ENCODE data around the gene MLC1. TPM values are rescaled to one million over a fixed set of nuclear protein-coding genes. Genes with fewer than 3 reads are reported as not detected.

MLC1 gene
- total RNA-seq, 1 donor from 2014 or later, result not detected

GRCh38 chr22:50078761-50079160 is 6.5 kb downstream of the MLC1 start:
- DNase-seq (ENCODE audit: low spot score), result no peak
- H3K27ac Mint-ChIP-seq, result no peak overlapping the region
- H3K9me3 ChIP-seq (ENCODE audit: low read depth), result no peaks in the 10 kb centered on the region
- no peaks in the 10 kb centered on the region for H3K4me1 ChIP-seq
- H3K9me3 Mint-ChIP-seq, result no peaks in the 10 kb centered on the region
- peaks cover 24% of the 10 kb centered on the region for H3K4me1 Mint-ChIP-seq
- no peaks in the 10 kb centered on the region for H3K27me3 ChIP-seq
- no peaks in the 10 kb centered on the region for H3K36me3 Mint-ChIP-seq
- peaks cover 3% of the 10 kb centered on the region for H3K27me3 Mint-ChIP-seq (ENCODE audit: insufficient read depth, low read depth)
- no peaks in the 10 kb centered on the region for H3K36me3 ChIP-seq
- no peaks in the 10 kb centered on the region for H3K79me2 ChIP-seq (ENCODE audit: low read depth)
- no peaks in the 10 kb centered on the region for H3F3A ChIP-seq (ENCODE audit: low read depth)
- no peaks in the 10 kb centered on the region for H4K20me1 ChIP-seq (ENCODE audit: low read depth)
- no peak overlapping the region for H3K4me2 ChIP-seq
- no peak overlapping the region for H3K9ac ChIP-seq
- no peak overlapping the region for H3K27ac ChIP-seq
- no peak overlapping the region for H3K4me3 Mint-ChIP-seq
- no peak overlapping the region for H3K4me3 ChIP-seq
- no peak overlapping the region for H2AFZ ChIP-seq (replicated peaks)
- TF ChIP-seq, protein P1, sequence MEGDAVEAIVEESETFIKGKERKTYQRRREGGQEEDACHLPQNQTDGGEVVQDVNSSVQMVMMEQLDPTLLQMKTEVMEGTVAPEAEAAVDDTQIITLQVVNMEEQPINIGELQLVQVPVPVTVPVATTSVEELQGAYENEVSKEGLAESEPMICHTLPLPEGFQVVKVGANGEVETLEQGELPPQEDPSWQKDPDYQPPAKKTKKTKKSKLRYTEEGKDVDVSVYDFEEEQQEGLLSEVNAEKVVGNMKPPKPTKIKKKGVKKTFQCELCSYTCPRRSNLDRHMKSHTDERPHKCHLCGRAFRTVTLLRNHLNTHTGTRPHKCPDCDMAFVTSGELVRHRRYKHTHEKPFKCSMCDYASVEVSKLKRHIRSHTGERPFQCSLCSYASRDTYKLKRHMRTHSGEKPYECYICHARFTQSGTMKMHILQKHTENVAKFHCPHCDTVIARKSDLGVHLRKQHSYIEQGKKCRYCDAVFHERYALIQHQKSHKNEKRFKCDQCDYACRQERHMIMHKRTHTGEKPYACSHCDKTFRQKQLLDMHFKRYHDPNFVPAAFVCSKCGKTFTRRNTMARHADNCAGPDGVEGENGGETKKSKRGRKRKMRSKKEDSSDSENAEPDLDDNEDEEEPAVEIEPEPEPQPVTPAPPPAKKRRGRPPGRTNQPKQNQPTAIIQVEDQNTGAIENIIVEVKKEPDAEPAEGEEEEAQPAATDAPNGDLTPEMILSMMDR (IDR thresholded peaks at IDR 0.05), result no peak
- no peak for TF ChIP-seq EZH2phosphoT487 (IDR thresholded peaks at IDR 0.05)
- TF ChIP-seq EZH2 (IDR thresholded peaks at IDR 0.05), result no peak

DNA sequence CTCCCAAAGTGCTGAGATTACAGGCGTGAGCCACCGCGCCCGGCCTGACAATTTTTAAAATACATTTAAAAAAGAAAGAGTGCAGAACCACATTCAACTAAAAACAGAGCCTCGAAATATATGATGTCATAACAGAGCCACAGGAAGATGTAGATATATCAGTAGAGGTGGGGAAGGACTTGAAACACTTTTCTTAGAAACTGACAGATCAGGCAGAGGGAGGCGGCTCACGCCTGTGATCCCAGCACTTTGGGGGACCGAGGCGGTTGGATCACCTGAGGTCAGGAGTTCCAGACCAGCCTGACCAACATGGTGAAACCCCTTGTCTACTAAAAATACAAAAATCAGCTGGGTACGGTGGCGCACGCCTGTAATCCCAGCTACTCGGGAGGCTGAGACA is 7.0 kb downstream of the MLC1 start:
- Mint-ChIP-seq H3K27me3 (ENCODE audit: insufficient read depth, low read depth) (peaks cover 3% of the 10 kb centered on the region), H3K4me3 (no peak overlapping the region), H3K36me3 (no peaks in the 10 kb centered on the region), H3K9me3 (no peaks in the 10 kb centered on the region), H3K4me1 (peaks cover 21% of the 10 kb centered on the region), H3K27ac (no peak overlapping the region)
- no peaks in the 10 kb centered on the region for H3K4me1 ChIP-seq
- H3K4me2 ChIP-seq, result no peak overlapping the region
- DNase-seq (ENCODE audit: low spot score), result no peak
- no peaks in the 10 kb centered on the region for H3K79me2 ChIP-seq (ENCODE audit: low read depth)
- no peaks in the 10 kb centered on the region for H3K9me3 ChIP-seq (ENCODE audit: low read depth)
- no peaks in the 10 kb centered on the region for H3K27me3 ChIP-seq
- no peaks in the 10 kb centered on the region for H4K20me1 ChIP-seq (ENCODE audit: low read depth)
- H2AFZ ChIP-seq (replicated peaks), result no peak overlapping the region
- H3K27ac ChIP-seq, result no peak overlapping the region
- H3K4me3 ChIP-seq, result no peak overlapping the region
- H3K9ac ChIP-seq, result no peak overlapping the region
- H3F3A ChIP-seq (ENCODE audit: low read depth), result no peaks in the 10 kb centered on the region
- TF ChIP-seq, protein P1 (IDR thresholded peaks at IDR 0.05), result no peak
- TF ChIP-seq EZH2phosphoT487 (IDR thresholded peaks at IDR 0.05) (no peak), EZH2 (IDR thresholded peaks at IDR 0.05) (no peak)
- no peaks in the 10 kb centered on the region for H3K36me3 ChIP-seq

DNA sequence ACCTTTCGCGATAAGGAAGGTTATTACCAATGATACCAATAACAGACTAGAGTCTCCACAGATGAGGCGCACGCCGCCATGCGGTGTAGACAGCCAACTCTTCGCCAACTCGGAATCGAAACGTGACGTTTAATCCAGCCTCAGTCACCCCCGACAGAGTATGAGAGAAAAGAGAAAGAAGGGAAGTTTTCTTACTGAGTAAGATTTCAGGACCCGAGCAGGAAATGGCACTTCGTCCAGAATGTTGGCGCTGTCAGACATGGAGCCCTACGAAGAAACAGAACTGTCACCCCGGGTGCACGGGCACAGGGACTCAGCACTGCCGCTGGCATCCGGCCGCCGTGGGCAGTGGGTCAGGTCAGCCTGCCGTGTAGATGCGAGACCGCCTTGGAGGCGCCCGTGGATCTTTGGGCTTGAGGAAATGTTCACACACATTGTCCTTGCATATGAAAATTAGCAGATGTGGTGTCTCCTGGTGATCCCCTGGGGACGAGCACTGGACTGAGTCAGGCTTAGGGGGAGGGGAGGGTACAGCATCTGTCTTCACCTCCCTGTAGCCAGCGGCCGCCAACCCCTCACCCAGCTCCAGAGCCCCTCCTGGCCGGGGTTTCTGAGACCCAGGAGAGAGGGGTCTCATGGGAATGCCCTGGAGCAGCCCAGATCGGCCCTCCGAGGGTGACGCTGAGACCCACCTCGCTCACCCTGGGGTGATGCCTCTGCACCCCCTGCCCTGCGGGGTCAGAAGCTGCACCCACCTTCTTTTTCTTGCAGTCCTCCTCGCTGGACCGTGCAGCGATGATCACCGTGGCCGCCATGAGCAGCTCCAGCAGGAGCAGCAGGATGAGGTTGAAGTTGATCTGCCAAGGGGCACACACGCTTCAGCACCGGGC is 8.3 kb downstream of the MLC1 start:
- TF ChIP-seq, protein P1 (IDR thresholded peaks at IDR 0.05), result no peak
- no peak for TF ChIP-seq EZH2 (IDR thresholded peaks at IDR 0.05)
- no peak for TF ChIP-seq EZH2phosphoT487 (IDR thresholded peaks at IDR 0.05)
- Histone ChIP-seq H3K4me2 (no peak overlapping the region), H4K20me1 (ENCODE audit: low read depth) (no peaks in the 10 kb centered on the region), H2AFZ (replicated peaks) (no peak overlapping the region), H3K9ac (no peak overlapping the region), H3K79me2 (ENCODE audit: low read depth) (no peaks in the 10 kb centered on the region), H3K27me3 (no peaks in the 10 kb centered on the region), H3K4me3 (no peak overlapping the region), H3F3A (ENCODE audit: low read depth) (no peaks in the 10 kb centered on the region), H3K36me3 (no peaks in the 10 kb centered on the region), H3K4me1 (no peaks in the 10 kb centered on the region), H3K27ac (no peak overlapping the region), H3K9me3 (ENCODE audit: low read depth) (no peaks in the 10 kb centered on the region)
- no peaks in the 10 kb centered on the region for H3K36me3 Mint-ChIP-seq
- DNase-seq (ENCODE audit: low spot score), result no peak
- peaks cover 16% of the 10 kb centered on the region for H3K4me1 Mint-ChIP-seq
- no peak overlapping the region for H3K4me3 Mint-ChIP-seq
- H3K27ac Mint-ChIP-seq, result peak overlapping the region; percentile 46
- H3K27me3 Mint-ChIP-seq (ENCODE audit: insufficient read depth, low read depth), result no peaks in the 10 kb centered on the region
- no peaks in the 10 kb centered on the region for H3K9me3 Mint-ChIP-seq

Data from neural progenitor cell (in vitro differentiated cells).